IMR-90 (cell line): ENCODE results near the gene ECE2. TPM values are rescaled to one million over a fixed set of nuclear protein-coding genes. Genes with fewer than 3 reads are reported as not detected.

Source experiments
- ATAC-seq: fragments of 200-7000 bp; cut with Tn5 transposase; 2 replicates; pipeline ENCODE4 v1.9.1; 2020; ENCODE audit warnings: low read depth, mild to moderate bottlenecking, moderate library complexity
- BruUV-seq: library from RNA; stranded (reverse); fragments of 400-500 nt; replicated peaks from 2 replicates; lab custom pipeline; 2021; lab: Mats Ljungman, UMichigan
- CTCF ChIA-PET: fragments of 300-600 bp; formaldehyde crosslinking; extraction: SDS; loops from one replicate; lab custom pipeline; 2021; ENCODE audit warnings: antibody characterized with exemption; lab: Yijun Ruan, JAX
- POLR2A ChIA-PET: fragments of 300-600 bp; sonication (Branson Sonifier 250); formaldehyde crosslinking; loops from one replicate; lab custom pipeline; 2022; ENCODE audit warnings: antibody characterized with exemption; ENCODE audit not compliant: unreplicated experiment; lab: Charles Lee
- DNase-seq: peaks from one replicate; pipeline ENCODE4 v3.0.0; 2013
- H2AFZ ChIP-seq: replicated peaks from 2 replicates; pipeline ENCODE3; 2013; ENCODE audit warnings: low read length, mild to moderate bottlenecking; ENCODE audit not compliant: poor library complexity
- H2AK5ac ChIP-seq: 2 replicates; pipeline ENCODE4 v1.6.1; 2013; ENCODE audit warnings: low read depth, low read length, inconsistent platforms
- H2AK9ac ChIP-seq: replicated peaks from 2 replicates; pipeline ENCODE3; 2013; ENCODE audit warnings: mild to moderate bottlenecking, low read depth, low read length, moderate library complexity; ENCODE audit not compliant: poor library complexity
- H2BK120ac ChIP-seq: 2 replicates; pipeline ENCODE4 v1.6.1; 2013; ENCODE audit warnings: low read depth, low read length, inconsistent platforms
- H2BK15ac ChIP-seq: 3 replicates; pipeline ENCODE4 v1.6.1; 2013; ENCODE audit warnings: low read depth, low read length, inconsistent platforms
- H2BK20ac ChIP-seq: 2 replicates; pipeline ENCODE4 v1.6.1; 2013; ENCODE audit warnings: low read depth, mild to moderate bottlenecking, inconsistent platforms, low read length, moderate library complexity
- H2BK5ac ChIP-seq: 2 replicates; pipeline ENCODE4 v1.6.1; 2013; ENCODE audit warnings: mild to moderate bottlenecking, low read depth, low read length, inconsistent platforms; ENCODE audit not compliant: poor library complexity, severe bottlenecking
- H3K14ac ChIP-seq: replicated peaks from 2 replicates; pipeline ENCODE4 v1.6.1; 2013; ENCODE audit warnings: low read depth, low read length, inconsistent platforms
- H3K18ac ChIP-seq: 2 replicates; pipeline ENCODE4 v1.6.1; 2013; ENCODE audit warnings: low read depth, low read length, control low read depth
- H3K23ac ChIP-seq: 2 replicates; pipeline ENCODE4 v1.6.1; 2013; ENCODE audit warnings: low read depth, low read length, inconsistent platforms
- H3K27ac ChIP-seq: 2 replicates; pipeline ENCODE4 v1.5.1; 2013; ENCODE audit warnings: mild to moderate bottlenecking, control low read depth, low read length; ENCODE audit not compliant: insufficient read depth
- H3K27me3 ChIP-seq: 2 replicates; pipeline ENCODE4 v1.6.1; 2013; ENCODE audit warnings: low read length; ENCODE audit not compliant: control insufficient read depth, insufficient read depth
- H3K36me3 ChIP-seq: 2 replicates; pipeline ENCODE4 v1.6.1; 2013; ENCODE audit warnings: low read length, mixed read lengths; ENCODE audit not compliant: control insufficient read depth, insufficient read depth
- H3K4ac ChIP-seq: 2 replicates; pipeline ENCODE4 v1.6.1; 2013; ENCODE audit warnings: low read depth, low read length, inconsistent platforms
- H3K4me1 ChIP-seq: 2 replicates; pipeline ENCODE4 v1.6.1; 2013; ENCODE audit warnings: low read length, mixed read lengths; ENCODE audit not compliant: control insufficient read depth, insufficient read depth
- H3K4me2 ChIP-seq: 2 replicates; pipeline ENCODE4 v1.6.1; 2013; ENCODE audit warnings: low read depth, mild to moderate bottlenecking, control low read depth, low read length, moderate library complexity
- H3K4me3 ChIP-seq: 2 replicates; pipeline ENCODE4 v1.5.1; 2013; ENCODE audit warnings: low read depth, mild to moderate bottlenecking, control low read depth, low read length, moderate library complexity; ENCODE audit not compliant: insufficient read depth
- H3K56ac ChIP-seq: 2 replicates; pipeline ENCODE4 v1.6.1; 2013; ENCODE audit warnings: low read length, inconsistent platforms; ENCODE audit not compliant: insufficient read depth; ENCODE audit errors: extremely low read depth
- H3K79me1 ChIP-seq, 2 experiments: 2 replicates each; pipeline ENCODE4 v1.6.1; 2013; ENCODE audit warnings: low read length in 2 of 2, inconsistent platforms in 1 of 2, low read depth in 1 of 2
- H3K9ac ChIP-seq: 2 replicates; pipeline ENCODE4 v1.6.1; 2013; ENCODE audit warnings: low read depth, low read length, control low read depth
- H3K9me1 ChIP-seq: 2 replicates; pipeline ENCODE4 v1.6.1; 2013; ENCODE audit warnings: low read length, inconsistent platforms; ENCODE audit not compliant: insufficient read depth
- H3K9me3 ChIP-seq: 2 replicates; pipeline ENCODE4 v1.6.1; 2013; ENCODE audit warnings: low read length; ENCODE audit not compliant: control insufficient read depth, insufficient read depth
- H4K20me1 ChIP-seq: 2 replicates; pipeline ENCODE4 v1.6.1; 2013; ENCODE audit warnings: low read length, inconsistent platforms; ENCODE audit not compliant: insufficient read depth
- H4K5ac ChIP-seq: 2 replicates; pipeline ENCODE4 v1.6.1; 2013; ENCODE audit warnings: mild to moderate bottlenecking, low read depth, low read length, control low read depth
- H4K8ac ChIP-seq, 2 experiments: 2 replicates each; pipeline ENCODE4 v1.6.1; 2013; ENCODE audit warnings: low read depth in 2 of 2, low read length in 2 of 2, control low read depth in 1 of 2, inconsistent platforms in 1 of 2
- H4K91ac ChIP-seq: 2 replicates; pipeline ENCODE4 v1.6.1; 2013; ENCODE audit warnings: low read depth, low read length, inconsistent platforms; ENCODE audit not compliant: insufficient read depth
- BHLHE40 ChIP-seq: fragments of 150-350 bp; IDR thresholded peaks from 2 replicates; pipeline ENCODE4 v1.6.1; 2016; ENCODE audit warnings: mild to moderate bottlenecking, low read depth, low read length
- CHD1 ChIP-seq: IDR thresholded peaks from 2 replicates; pipeline ENCODE4 v1.6.1; 2012; ENCODE audit warnings: low read depth, low read length, improper control_type of control experiment
- MAFK ChIP-seq: IDR thresholded peaks from 2 replicates; pipeline ENCODE4 v1.6.1; 2012; ENCODE audit warnings: low read depth, low read length, improper control_type of control experiment
- MAZ ChIP-seq: IDR thresholded peaks from 2 replicates; pipeline ENCODE4 v1.6.1; 2012; ENCODE audit warnings: low read depth, mild to moderate bottlenecking, low read length, improper control_type of control experiment, moderate library complexity, borderline replicate concordance
- MXI1 ChIP-seq: IDR thresholded peaks from 2 replicates; pipeline ENCODE4 v1.6.1; 2012; ENCODE audit warnings: low read depth, mild to moderate bottlenecking, low read length, moderate library complexity, borderline replicate concordance
- NFE2L2 ChIP-seq: fragments of 150-350 bp; IDR thresholded peaks from 2 replicates; pipeline ENCODE4 v1.6.1; 2016; ENCODE audit warnings: low read depth, mild to moderate bottlenecking, low read length
- RCOR1 ChIP-seq: IDR thresholded peaks from 2 replicates; pipeline ENCODE4 v1.6.1; 2012; ENCODE audit warnings: mild to moderate bottlenecking, low read length, improper control_type of control experiment; ENCODE audit not compliant: insufficient replicate concordance
- RFX5 ChIP-seq: IDR thresholded peaks from 2 replicates; pipeline ENCODE4 v1.8.0; 2012; ENCODE audit warnings: low read depth, mild to moderate bottlenecking, low read length, moderate library complexity
- SMC3 ChIP-seq: fragments of 150-350 bp; IDR thresholded peaks from 2 replicates; pipeline ENCODE4 v1.6.1; 2016; ENCODE audit warnings: low read depth, mild to moderate bottlenecking, antibody characterized with exemption, low read length, moderate library complexity
- WGBS, 2 experiments: methylation state at CpG; one replicate each; pipeline versions ENCODE4 v1.1.5 to v1.1.7; 2013; ENCODE audit warnings: missing lambda C conversion rate in 2 of 2; ENCODE audit not compliant: insufficient read length in 1 of 2; ENCODE audit errors: extremely low coverage in 2 of 2; 5-methylcytosine and 5-hydroxymethylcytosine counted together
- dilution Hi-C: fragments of 300-500 bp; cut with HindIII; formaldehyde crosslinking; loops from one replicate; pipeline ENCODE4 v1.14.3; 2018; ENCODE audit warnings: low sequenced_read_pairs; ENCODE audit not compliant: unreplicated experiment
- in situ Hi-C: fragments of 300-500 bp; cut with MboI; formaldehyde crosslinking; loops from 3 replicates; pipeline ENCODE4 v1.14.3; 2019; ENCODE audit warnings: low sequenced_read_pairs, inconsistent platforms, mixed read lengths
- intact Hi-C: fragments of 100-400 bp; cut with micrococcal nuclease; formaldehyde crosslinking; loops from 2 replicates; pipeline ENCODE4 v1.10.0; 2022
- polyA plus RNA-seq, 3 experiments: library from polyadenylated mRNA; depleted of rRNA; stranded (reverse); fragments of >200 nt; gene quantifications; 2 replicates each; pipeline ENCODE4 v1.2.3, GENCODE V29; 2012; ENCODE audit warnings: low replicate concordance in 1 of 3
- total RNA-seq: library from RNA; depleted of rRNA; stranded (reverse); fragments of >200 nt; gene quantifications from 2 replicates; pipeline ENCODE4 v1.2.3, GENCODE V29; 2012
- TF ChIP-seq, protein P1 (sequence below): fragments of 150-350 bp; IDR thresholded peaks from 2 replicates; pipeline ENCODE4 v1.6.1; 2016; ENCODE audit warnings: low read depth, mild to moderate bottlenecking, low read length, moderate library complexity, borderline replicate concordance

The ECE2 gene
- total and polyA plus RNA-seq, 2 of the 4 experiments (the other 2 are of a cell fraction), result not detected

DNA sequence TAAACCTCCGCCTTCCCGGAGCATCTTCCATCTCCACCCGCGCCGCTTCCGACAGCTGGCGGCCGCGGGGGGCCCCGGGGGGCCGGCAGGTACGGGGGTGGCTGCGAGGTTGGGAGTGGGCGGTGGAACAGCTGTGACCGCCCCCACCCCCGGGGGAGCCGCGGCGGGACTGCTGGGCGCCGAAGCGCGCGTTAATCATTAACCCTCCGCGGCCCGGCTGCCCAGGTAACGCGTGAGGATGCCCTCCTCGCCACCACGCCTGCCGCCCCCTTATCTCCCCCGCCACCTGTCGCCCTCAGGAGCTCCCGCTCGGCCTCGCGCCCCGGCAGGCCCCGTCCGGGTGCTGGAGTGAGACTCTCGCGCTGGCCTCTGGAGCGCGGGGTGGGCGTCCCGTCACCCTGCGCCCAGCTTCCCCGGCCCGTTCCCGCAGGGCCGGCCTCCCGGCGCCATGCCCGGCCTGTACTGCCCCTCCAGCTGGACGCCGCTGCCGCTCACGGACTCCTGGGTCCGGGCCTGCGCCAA lies 45.7 kb upstream of the ECE2 start:
- Histone ChIP-seq H3K4me1 (no peaks in the 10 kb centered on the region; the same call in 1 of the 2 replicates), H4K8ac (no peak overlapping the region), H2BK20ac (no peak overlapping the region), H3K14ac (no peak overlapping the region), H3K56ac (no peak overlapping the region), H3K4me3 (no peak overlapping the region), H3K27me3 (peaks cover 62% of the 10 kb centered on the region), H3K9me1 (0 out of 2 replicates have a peak, but pooled peaks cover 3% of the 10 kb centered on the region), H2AFZ (no peak overlapping the region), H3K27ac (no peak overlapping the region), H2AK5ac (no peak overlapping the region), H4K20me1 (no peaks in the 10 kb centered on the region; the same call in 1 of the 2 replicates), H3K9ac (no peak overlapping the region), H3K23ac (no peak overlapping the region), H3K79me1 (no peaks in the 10 kb centered on the region), H2BK120ac (no peak overlapping the region), H4K5ac (no peak overlapping the region), H3K4ac (no peak overlapping the region), H3K4me2 (no peak overlapping the region; the same call in 1 of the 2 replicates), H2BK15ac (no peak overlapping the region), H2BK5ac (no peak overlapping the region), H2AK9ac (no peak overlapping the region), H4K91ac (no peak overlapping the region), H3K36me3 (no peaks in the 10 kb centered on the region), H3K18ac (no peak overlapping the region), H3K9me3 (no peaks in the 10 kb centered on the region)
- WGBS, 2 experiments, result 0% methylated on average over 5 of the region's 61 CpGs; no CpG with 5 or more reads in 1 of the 2 experiments
- ChIA-PET POLR2A (interaction anchor here (0.6 kb wide), 1 partner anchor 160 kb away, joined by 3 read pairs; no protein-coding TSS in a partner anchor), CTCF (interaction anchor here (0.6 kb wide), 1 partner anchor 212 kb away, joined by 3 read pairs; the partner anchor contains the start of gene ABCC5)
- ATAC-seq, result no peak
- dilution Hi-C loops (no loop called here), intact Hi-C loops (no loop called here), in situ Hi-C loops (no loop called here)
- BruUV-seq, result no TSS peak
- no peak for DNase-seq
- TF ChIP-seq CHD1, result no peak
- TF ChIP-seq SMC3, result no peak
- no peak for TF ChIP-seq BHLHE40
- TF ChIP-seq RCOR1, result no peak
- no peak for TF ChIP-seq NFE2L2
- TF ChIP-seq MAZ, result no peak
- no peak for TF ChIP-seq MXI1
- TF ChIP-seq, protein P1, sequence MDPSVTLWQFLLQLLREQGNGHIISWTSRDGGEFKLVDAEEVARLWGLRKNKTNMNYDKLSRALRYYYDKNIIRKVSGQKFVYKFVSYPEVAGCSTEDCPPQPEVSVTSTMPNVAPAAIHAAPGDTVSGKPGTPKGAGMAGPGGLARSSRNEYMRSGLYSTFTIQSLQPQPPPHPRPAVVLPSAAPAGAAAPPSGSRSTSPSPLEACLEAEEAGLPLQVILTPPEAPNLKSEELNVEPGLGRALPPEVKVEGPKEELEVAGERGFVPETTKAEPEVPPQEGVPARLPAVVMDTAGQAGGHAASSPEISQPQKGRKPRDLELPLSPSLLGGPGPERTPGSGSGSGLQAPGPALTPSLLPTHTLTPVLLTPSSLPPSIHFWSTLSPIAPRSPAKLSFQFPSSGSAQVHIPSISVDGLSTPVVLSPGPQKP, result no peak
- TF ChIP-seq MAFK, result no peak
- no peak for TF ChIP-seq RFX5
